CD4-positive, alpha-beta T cell treated with Interleukin-21 for 1 hour (primary cell): ENCODE results near the gene SRPK2.
"Not testable (repeated sequence)": the region's sequence is repeated elsewhere in the genome, so short reads cannot be mapped to it uniquely, and the experiment has no call there.

Experiments used
- DNase-seq: peaks from one replicate; pipeline ENCODE4 v3.0.0-alpha.2; 2020

The SRPK2 gene

DNA sequence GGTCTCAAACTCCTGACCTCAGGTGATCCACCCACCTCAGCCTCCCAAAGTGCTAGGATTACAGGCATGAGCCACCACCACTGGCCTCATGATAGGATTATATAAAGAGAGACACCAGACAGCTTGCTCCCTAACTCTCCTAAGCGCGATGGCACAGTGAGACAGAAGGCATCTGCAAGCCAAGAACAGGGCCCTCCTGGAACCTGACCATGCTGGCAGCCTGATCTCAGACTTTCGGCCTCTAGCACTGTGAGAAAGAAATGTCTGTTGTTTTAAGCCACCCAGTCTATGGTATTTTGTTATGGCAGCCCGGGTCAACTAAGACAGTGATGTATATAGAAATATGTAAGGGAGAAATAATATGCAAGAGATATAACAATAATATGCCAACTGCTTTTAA, 51.2 kb downstream of the SRPK2 start:
- no peak for DNase-seq

DNA sequence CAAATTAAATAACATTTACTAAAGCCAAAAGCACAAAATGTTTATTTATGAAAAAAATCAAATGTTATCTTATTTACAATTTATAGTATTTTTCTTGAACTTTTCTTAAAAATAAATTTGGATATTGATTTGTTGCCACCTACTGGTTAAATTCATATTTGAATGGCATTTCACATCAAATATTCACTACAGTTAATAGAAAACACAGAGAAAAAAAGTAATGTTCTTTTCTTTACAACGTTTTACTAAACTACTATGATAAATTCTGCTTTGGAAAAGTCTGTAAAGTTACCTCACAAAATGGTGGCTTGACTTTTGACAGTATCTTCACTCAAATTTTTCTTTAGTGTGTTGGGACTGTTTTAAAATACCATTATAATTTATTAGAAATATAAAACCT, 52.7 kb downstream of the SRPK2 start:
- DNase-seq: peak; percentile 22

DNA sequence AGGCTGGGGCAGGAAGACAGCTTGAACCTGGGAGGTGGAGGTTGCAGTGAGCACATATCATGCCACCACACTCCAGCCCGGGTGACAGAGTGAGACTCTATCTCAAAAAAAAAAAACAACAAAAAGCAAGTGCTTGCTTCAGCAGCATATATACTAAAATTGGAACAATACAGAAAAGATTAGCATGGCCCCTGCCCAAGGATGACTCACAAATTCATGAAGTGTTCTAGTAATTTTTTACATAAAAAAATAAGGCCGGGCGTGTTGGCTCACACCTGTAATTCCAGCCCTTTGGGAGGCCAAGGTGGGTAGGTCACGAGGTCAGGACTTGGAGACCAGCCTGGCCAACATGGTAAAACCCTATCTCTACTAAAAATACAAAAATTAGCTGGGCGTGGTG, 56.1 kb downstream of the SRPK2 start:
- not testable (repeated sequence) for DNase-seq

DNA sequence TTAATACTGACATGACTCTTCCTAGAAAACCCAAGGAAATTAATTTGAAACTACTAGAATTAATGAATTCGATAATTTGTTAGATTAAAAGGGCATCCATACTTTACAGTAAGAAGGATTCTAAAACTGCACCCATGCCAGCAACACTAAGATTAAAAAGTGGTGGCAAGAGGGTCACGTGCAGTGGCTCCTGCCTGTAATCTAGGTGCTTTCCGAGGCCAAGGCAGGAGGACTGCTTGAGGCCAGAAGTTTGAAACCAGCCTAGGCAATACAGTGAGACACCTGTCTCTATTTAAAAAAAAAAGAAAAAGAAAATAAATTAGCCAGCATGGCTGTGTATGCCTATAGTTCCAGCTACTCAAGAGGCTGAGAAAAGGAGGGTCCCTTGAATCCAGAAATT, 58.2 kb downstream of the SRPK2 start:
- DNase-seq: no peak

GRCh38 chr7:105327201-105327600, 61.5 kb downstream of the SRPK2 start:
- DNase-seq: no peak

DNA sequence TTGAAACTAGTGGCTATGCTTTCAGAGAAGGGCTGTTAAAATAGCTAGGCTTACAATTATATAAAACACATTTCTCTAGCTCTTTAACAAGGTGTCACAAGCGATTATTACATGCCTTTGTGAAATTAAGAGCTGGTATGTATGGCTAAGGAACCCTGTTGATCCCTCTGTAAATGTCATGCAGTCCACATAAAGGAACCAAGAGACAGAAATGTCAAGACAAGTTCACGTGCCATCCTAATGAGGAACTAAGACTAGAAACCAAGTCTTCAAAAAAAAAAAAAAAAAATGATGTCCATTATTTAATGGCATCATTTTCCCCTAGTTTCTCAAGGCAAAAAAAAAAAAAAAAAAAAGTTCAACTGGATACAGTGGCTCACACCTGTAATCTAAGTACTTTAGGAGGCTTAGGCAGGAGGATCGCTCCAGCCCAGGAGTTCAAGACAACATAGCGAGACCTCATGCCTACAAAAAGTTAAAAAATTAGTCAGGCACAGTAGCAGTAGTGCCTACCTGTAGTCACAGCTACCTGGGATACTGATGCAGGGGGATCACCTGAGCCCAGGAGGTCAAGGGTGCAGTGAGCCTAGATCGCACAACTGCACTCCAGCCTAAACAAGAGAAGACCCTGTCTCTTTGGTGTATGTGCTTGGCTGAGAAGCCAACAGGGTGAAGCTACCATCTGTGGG, 63.4 kb downstream of the SRPK2 start:
- no peak for DNase-seq

- not testable (repeated sequence) for DNase-seq
Observed at GRCh38 chr7:105324606-105325005, 64.1 kb downstream of the SRPK2 start.

DNA sequence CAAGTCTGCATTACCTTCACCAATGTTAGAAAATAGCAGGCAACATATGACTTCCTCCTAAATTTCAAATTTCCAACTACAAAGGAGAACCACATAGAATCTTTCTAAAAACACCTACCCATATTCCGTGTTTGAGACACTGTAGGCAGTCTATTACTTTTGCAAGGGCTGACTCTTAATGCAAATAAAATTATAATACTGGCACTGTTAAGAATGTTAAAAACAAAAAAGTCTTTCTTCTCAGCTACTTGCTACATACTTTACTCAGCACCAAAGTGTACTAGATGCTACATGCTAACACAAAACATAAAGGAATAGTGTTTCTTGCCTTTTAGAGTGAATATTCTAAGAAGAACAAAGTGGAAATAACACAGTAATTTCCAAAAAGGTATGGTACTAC, 65.4 kb downstream of the SRPK2 start:
- DNase-seq: no peak

DNA sequence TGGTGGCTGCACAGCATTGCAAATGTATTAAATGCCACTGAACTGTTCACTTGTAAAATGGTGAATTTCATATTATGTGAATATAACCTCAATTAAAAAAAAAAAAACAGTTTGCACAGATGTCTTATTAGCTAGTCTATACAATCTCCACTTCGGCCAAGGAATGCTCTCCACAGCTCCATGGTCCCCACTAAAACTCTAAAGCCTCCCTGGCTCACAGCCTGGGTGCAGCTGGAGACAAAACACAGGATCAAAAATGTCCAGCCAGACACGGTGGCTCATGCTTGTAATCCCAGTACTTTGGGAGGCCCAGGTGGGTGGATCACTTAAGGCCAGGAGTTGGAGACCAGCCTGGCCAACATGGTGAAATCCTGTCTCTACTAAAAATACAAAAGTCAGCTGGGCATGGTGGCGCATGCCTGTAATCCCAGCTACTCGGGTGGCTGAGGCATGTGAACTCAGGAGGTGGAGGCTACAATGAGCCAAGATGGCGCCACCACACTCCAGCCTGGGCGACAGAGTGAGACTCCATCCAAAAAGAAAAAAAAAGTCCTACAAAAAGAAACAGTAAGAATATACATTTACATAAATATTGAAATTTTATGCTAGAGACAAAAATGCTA, 66.0 kb downstream of the SRPK2 start:
- no peak for DNase-seq

GRCh38 chr7:105321754-105322455, 66.8 kb downstream of the SRPK2 start:
- DNase-seq: no peak

DNA sequence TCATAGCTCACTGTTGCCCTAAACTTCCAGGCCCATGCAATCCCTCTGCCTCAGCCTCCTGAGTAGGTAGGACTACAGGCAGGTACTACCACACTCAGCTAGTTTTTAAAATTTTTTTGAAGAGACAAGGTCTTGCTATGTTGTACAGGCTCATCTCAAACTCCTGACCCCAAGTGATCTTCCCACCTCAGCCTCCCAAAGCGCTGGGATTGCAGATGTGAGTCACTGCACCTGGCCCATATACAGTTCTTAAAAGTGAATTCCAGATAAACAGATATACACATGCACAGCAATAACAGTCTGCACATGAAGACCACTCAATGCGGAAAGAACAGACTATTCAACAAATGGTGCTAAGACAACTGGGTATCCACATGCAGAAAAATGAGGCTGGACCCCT, 67.8 kb downstream of the SRPK2 start:
- DNase-seq: no peak

GRCh38 chr7:105319578-105319977, 69.1 kb downstream of the SRPK2 start:
- no peak for DNase-seq

- DNase-seq: no peak
Observed at GRCh38 chr7:105316578-105317344, 72.0 kb downstream of the SRPK2 start.

GRCh38 chr7:105315357-105315756, 73.4 kb downstream of the SRPK2 start:
- DNase-seq: no peak

GRCh38 chr7:105309235-105310169, 79.2 kb downstream of the SRPK2 start:
- DNase-seq: no peak

- DNase-seq: no peak
Observed at GRCh38 chr7:105307163-105307672, 81.5 kb downstream of the SRPK2 start.

DNA sequence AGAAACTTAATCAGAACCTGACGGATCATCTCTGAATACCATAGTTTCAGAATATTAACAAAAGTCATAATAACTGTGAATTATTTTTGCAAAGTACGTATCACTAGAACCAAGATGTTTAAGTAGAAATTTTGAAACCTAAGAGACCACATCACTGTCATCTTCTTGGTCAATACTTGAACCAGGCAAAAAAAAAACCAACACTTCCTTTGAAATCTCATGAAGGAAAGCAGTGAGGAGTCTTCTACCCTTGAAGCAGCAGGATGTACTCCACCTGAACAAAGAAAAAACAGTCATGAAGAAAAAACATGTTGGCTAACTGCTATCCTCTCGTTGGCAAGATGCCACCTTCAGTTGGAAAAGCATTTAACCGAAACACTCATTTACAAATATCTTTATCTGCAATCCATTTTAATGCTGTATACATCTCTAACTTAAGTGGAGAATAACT, 82.4 kb downstream of the SRPK2 start:
- no peak for DNase-seq

GRCh38 chr7:105305633-105306032, 83.1 kb downstream of the SRPK2 start:
- no peak for DNase-seq

GRCh38 chr7:105304040-105304895, 84.5 kb downstream of the SRPK2 start:
- DNase-seq: no peak

- peak; percentile 67 for DNase-seq
Observed at GRCh38 chr7:105300587-105300986, 88.1 kb downstream of the SRPK2 start.

GRCh38 chr7:105298439-105298894, 90.3 kb downstream of the SRPK2 start:
- peak; percentile 27 for DNase-seq
